GM19240 (cell line): ENCODE measurements around the gene TPO.
"Not testable (repeated sequence)": the region's sequence is repeated elsewhere in the genome, so short reads cannot be mapped to it uniquely, and the experiment has no call there.

ENCODE experiments used
- DNase-seq: peaks from one replicate; pipeline ENCODE4 v3.0.0; 2011; ENCODE audit warnings: low spot score; ENCODE audit not compliant: insufficient read length

Gene TPO

GRCh38 chr2:1413156-1413710 lies at the start of gene TPO:
Gene TPO, plus strand, starts transcription at chr2:1413463. Its CDS starts 946 bp downstream, at chr2:1414409.
- DNase-seq, result no peak

DNA sequence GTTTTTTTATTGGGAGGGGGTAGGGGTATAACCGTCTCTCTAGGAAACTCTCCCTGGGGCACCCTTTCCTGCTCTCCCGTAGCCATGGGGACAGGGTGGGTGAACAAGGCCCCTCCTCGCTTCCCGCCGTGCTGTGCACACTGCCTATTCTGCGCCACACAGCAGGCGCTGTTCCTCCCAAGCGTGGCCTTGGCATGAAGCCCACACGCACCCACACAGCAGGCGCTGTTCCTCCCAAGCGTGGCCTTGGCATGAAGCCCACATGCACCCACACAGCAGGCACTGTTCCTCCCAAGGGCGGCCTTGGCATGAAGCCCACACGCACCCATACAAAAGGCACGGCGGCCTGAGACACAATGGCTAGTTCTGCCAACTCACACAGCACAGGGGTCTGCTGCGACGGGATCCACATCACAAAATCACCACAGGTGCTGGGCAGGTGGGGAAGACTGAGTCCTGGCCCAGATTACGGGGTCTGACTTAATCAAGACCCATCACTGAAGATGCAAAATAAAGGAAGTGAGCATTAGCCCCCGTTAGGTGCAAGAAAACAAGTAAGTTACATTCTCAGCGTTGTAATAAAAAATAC lies 46.6 kb upstream of the TPO start:
- no peak for DNase-seq

DNA sequence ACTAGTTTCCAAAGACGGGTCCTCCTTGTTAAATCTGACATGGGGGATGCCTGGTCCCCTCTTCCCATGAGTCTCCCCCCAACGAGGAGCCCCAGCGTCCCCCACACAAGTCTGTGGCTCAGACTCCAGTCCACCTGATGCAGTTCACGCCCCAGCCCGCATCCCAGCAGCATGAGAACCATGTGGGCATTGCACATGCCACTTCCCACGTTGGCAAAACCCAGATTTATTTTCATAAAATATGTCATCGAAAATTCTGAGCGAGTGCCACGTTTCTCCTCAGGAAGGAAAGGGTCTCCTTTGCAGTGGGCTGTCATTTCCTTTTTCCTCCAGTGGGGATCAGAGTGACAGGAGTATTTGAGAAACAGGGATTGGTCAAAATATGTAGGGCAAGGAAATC lies 45.7 kb upstream of the TPO start:
- DNase-seq, result no peak

DNA sequence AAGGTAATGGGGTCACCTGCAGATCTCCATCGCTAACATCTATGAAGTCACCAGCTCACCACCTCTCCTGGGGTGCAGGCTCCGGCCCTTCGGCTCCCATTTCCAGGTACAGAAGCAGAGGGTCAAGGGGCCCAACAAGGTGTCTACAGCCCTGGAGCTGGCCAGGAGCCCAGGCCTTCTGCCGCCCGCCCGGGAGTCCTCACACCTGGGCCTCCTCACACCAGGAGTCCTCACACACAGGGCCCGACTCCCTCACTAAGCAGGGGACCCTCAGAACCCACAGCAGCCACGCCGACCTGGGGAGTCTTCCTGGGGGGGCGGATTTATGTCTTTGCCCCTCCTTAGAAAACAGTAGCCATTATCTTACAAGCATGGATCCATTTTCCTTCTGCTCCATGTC lies 43.4 kb upstream of the TPO start:
- no peak for DNase-seq

GRCh38 chr2:1370461-1370860 lies 42.8 kb upstream of the TPO start:
- no peak for DNase-seq

GRCh38 chr2:1371082-1371481 lies 42.2 kb upstream of the TPO start:
- DNase-seq, result no peak

DNA sequence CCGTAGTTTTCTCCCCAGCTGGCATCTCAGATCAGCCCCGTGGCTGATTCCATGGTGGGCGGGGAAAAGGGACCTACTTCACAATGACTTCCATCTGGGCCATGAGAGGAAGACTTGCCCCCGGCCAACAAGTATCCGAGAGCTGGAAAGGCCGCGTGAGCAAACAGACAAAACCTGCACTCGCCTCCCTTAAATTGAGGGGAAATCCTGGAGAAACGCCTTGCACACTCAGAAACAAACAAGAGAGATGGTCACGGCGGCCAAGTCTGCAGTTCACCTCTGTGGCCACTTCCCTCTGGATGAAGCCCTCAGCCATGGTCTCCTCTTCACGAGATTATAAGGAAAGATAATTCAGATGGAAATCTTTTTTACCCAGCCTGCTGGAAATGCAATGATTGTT lies 39.4 kb upstream of the TPO start:
- DNase-seq, result no peak

GRCh38 chr2:1374287-1374686 lies 39.0 kb upstream of the TPO start:
- no peak for DNase-seq

GRCh38 chr2:1375794-1376193 lies 37.5 kb upstream of the TPO start:
- no peak for DNase-seq

DNA sequence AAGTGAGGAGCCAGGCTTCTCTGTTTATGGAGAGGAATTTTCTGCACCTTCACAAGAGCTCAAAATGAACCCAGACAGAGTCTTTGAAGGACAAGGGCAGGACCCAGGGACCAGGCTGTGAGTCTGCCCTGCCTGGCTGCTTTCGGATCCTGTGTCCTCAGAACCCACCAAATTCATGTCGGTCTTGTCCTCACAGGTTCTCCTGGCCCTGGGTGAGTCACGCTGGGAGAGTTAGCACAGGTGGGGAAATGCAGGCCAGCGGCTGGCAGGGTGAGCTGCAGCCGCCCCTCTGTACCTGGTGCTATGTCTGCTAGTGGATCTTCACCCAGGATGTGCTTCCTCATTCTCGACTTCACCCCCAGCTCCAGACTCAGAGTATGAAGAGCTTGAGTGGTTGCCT lies 35.8 kb upstream of the TPO start:
- no peak for DNase-seq

- DNase-seq, result no peak
These were observed 34.7 kb upstream of the TPO start for GRCh38 chr2:1378456-1379150.

DNA sequence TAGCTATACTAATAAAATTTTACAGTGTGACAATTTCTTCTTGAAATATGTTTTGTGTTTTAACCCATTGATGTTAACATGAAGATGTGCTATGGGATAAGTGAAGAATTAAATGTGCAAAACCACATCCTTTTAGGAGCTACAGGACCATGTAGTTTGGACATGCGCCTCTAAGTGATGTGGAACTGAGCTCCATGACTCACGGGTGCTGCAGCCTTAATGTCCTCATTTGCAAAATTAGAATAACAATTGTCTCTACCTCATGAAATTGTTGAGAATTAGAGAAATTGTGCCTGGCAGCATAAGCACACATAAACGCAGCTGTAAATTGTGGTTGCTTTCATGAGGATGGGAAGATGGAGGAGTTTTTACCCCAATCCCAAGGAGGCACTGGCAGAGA lies 31.6 kb upstream of the TPO start:
- no peak for DNase-seq

GRCh38 chr2:1387954-1388725 lies 25.1 kb upstream of the TPO start:
- DNase-seq, result not testable (repeated sequence)

DNA sequence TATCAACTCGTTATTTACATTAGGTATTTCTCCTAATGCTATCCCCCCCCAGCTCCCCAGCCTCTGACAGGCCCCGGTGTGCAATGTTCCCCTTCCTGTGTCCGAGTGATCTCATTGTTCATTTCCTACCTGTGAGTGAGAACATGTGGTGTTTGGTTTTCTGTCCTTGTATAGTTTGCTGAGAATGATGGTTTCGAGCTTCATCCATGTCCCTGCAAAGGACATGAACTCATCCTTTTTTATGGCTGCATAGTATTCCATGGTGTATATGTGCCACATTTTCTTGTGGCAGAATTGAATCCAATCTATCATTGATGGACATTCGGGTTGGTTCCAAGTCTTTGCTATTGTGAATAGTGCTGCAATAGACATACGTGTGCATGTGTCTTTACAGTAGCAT lies 23.1 kb upstream of the TPO start:
- DNase-seq, result not testable (repeated sequence)

DNA sequence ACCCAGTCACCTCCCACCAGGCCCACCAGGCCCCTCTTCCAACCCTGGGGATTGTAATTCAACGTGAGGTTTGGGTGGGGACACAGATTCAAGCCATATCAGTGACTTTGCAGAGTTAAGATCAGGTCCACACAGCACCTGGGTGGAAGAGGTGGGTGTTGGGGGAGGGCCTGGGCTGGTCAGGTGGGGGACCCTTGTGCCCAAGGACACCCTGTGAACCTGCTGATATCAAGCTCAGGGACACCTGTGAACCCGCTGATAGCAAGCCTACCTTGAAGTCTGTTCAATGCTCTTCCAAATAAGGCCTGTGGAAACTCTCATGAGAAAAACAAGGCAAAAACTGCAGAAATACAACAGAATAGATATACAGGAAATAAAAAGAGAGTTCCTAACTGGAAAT lies 19.9 kb upstream of the TPO start:
- DNase-seq, result no peak

- DNase-seq, result no peak
These were observed 18.4 kb upstream of the TPO start for GRCh38 chr2:1394709-1395408.

DNA sequence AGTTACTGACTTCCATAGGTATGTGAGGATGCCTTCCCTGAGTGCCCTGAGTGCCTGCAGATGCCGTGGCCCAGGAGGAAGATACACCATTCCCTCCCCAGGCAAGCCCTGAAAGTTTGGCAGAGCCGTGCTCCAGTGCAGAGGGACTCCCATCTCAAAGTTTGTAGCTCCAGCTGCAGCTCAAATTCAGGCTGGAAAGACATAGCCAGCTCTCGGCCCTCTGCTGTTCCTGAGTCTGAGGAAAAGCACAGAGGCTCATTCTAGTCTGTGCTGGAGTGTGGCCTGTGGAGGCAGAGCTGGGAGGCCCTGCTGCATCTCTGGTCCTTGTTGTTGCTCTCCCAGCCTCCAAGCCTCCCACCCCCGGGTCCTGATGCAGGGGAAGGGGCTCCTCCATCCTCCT lies 15.9 kb upstream of the TPO start:
- DNase-seq, result no peak

DNA sequence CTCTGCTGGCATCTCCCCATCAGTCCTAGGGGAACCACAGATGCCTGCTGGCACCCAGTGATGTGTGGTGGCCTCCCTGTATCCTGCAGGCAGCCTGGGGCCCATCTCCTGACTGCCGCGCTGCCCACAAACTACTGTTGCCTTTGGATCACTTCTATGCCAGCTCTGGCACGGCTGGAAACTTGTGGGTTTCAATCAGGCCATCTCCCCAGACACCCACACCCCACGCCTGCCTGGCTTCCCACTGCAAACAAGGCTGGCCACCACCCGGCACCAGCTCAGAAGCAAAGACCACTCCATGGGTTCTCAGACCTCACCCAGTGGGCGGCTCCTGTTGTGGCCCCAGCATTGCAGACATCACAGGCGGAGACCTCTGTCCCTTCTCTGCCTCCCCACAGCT lies 15.1 kb upstream of the TPO start:
- DNase-seq, result no peak

DNA sequence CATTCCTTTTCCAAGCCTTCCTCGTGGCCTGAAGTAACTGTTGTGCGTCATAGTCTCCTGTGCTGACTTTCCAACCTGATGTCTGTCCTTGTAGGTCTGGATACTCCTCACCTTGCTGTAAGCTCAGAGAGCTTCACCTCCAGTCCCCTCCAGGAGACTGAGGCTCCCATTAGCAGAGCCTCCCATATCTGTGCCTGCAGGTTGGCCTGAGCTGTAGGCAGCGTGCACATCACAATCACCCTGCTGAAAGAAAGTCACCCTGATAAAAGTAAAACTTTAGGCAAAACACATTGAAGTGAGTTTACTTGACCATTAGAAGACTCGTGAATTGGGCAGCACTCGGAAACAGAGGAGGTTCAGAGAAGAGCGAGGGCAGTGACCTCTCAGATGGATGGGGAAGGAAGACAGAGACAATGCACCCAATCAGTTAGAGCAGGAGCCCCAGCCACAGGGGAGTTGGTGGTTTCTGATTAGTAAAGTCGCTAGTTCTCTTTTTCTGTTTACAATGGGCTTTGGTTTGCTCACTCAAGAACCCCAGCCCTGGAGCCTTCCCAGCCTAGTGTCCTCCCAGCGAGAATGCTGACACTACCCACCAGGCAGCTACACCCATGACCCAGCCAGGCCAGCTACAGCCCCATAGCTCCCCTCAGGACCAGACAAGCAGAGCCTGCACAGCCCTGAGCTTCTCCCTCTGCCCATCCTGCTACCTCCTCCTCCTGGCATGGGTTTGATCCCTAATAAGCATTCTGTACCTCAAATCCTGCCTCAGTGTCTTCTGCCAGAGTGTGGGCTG lies 12.1 kb upstream of the TPO start:
- DNase-seq, result no peak

DNA sequence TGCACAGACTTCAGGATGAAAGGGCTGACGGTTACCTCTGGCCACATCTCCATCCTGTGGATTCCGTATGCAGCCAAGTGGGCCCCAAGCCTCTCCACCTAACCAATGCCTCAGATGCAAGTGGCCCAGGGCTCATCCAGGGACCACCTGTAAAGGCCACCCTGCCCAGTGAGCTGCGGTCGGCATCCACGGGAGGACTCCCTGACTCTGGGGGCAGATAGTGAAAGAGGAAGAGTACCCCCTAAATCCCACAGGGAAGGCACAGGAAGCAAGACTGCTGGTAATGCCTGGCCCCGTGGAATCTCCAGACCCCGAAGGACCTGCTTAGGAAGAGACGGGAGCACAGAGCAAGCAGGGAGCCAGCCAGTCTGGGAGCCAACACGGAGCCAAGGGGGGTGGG lies 11.2 kb upstream of the TPO start:
- no peak for DNase-seq

- no peak for DNase-seq
These were observed 9.7 kb upstream of the TPO start for GRCh38 chr2:1403565-1403964.
